HUES48 (cell line): ENCODE measurements around the gene CGB5.
"Not testable (repeated sequence)": the region's sequence is repeated elsewhere in the genome, so short reads cannot be mapped to it uniquely, and the experiment has no call there.

Source experiments
- H3K27ac ChIP-seq: one replicate; pipeline ENCODE4 v1.7.0; 2013; ENCODE audit warnings: low read depth, low read length, inconsistent platforms
- H3K27me3 ChIP-seq: 2 replicates; pipeline ENCODE4 v1.6.1; 2013; ENCODE audit warnings: mild to moderate bottlenecking, low read length; ENCODE audit not compliant: control insufficient read depth, insufficient read depth
- H3K36me3 ChIP-seq: 2 replicates; pipeline ENCODE4 v1.6.1; 2013; ENCODE audit warnings: low read length; ENCODE audit not compliant: control insufficient read depth, insufficient read depth
- H3K4me1 ChIP-seq: 2 replicates; pipeline ENCODE4 v1.6.1; 2013; ENCODE audit warnings: mild to moderate bottlenecking, low read length; ENCODE audit not compliant: control insufficient read depth, insufficient read depth
- H3K4me3 ChIP-seq: 2 replicates; pipeline ENCODE4 v1.5.1; 2013; ENCODE audit warnings: mild to moderate bottlenecking, low read depth, low read length
- H3K9ac ChIP-seq: 2 replicates; pipeline ENCODE4 v1.6.1; 2013; ENCODE audit warnings: mild to moderate bottlenecking, low read depth, low read length, moderate library complexity
- H3K9me3 ChIP-seq: 2 replicates; pipeline ENCODE4 v1.6.1; 2013; ENCODE audit warnings: low read length; ENCODE audit not compliant: control insufficient read depth, insufficient read depth

Gene CGB5

DNA sequence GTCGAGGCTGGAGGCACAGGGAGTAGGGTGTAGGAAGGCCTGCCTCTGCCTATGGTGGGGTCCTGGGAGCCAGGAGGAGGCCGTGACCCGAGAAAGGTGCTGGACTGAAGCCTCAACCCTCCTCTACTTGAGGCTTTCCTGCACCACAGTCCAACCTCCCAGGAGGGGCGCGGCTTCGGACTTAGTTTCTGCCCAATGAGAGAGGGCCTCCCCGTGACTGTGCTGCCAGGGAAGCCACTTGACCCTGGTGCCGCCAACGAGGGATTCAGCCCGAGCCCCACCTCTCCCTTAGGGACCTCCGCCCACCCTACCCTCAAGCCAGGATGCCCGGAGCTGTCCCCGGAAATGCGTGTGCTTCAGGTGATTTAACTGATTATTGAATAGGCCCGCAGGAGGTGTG, 19.4 kb upstream of the CGB5 start, which contains the start of gene CGB3:
CGB3 (minus strand) TSS at position 101 of the 400 bp plus-strand sequence. CDS start 362 bp downstream, outside the sequence.
- not testable (repeated sequence) for H3K9me3 ChIP-seq, H3K4me1 ChIP-seq, H3K36me3 ChIP-seq, H3K27ac ChIP-seq, H3K4me3 ChIP-seq, H3K9ac ChIP-seq
- H3K27me3 ChIP-seq = peaks cover 12% of the 10 kb centered on the region

- H3K9ac ChIP-seq, H3K27ac ChIP-seq: not testable (repeated sequence)
- peaks cover 12% of the 10 kb centered on the region for H3K27me3 ChIP-seq
Measured at GRCh38 chr19:49025088-49025487, 18.6 kb upstream of the CGB5 start.

DNA sequence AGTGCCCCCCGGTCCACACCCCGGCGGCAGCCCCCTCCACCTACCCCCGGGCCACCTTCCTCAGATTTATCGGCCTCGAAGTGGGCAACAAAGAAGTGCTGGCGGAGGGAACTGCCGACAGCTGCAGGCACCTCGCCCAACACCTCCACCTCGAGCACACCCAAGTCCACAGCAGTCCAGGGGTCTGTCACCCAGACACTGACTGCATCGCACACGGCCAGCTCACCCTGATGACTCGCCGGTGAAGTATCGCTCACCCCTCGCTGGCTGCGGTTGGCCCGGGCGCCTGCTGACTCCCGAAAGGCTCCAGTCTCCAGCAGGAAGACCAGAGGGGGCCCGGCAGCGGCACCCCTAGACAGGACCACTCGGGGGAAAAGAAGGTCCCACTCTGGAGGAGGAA, 18.0 kb upstream of the CGB5 start:
- not testable (repeated sequence) for H3K9ac ChIP-seq, H3K27me3 ChIP-seq, H3K4me3 ChIP-seq, H3K27ac ChIP-seq, H3K4me1 ChIP-seq, H3K36me3 ChIP-seq, H3K9me3 ChIP-seq

More at GRCh38 chr19:49025088-49025487, 18.6 kb upstream of the CGB5 start:
- H3K4me1 ChIP-seq, H3K9me3 ChIP-seq, H3K4me3 ChIP-seq, H3K36me3 ChIP-seq: not testable (repeated sequence)

- H3K27ac ChIP-seq, H3K4me1 ChIP-seq, H3K36me3 ChIP-seq, H3K9ac ChIP-seq, H3K4me3 ChIP-seq, H3K27me3 ChIP-seq, H3K9me3 ChIP-seq: not testable (repeated sequence)
Measured at GRCh38 chr19:49028686-49029085, 15.0 kb upstream of the CGB5 start.

- H3K27me3 ChIP-seq, H3K4me1 ChIP-seq, H3K27ac ChIP-seq, H3K36me3 ChIP-seq, H3K4me3 ChIP-seq, H3K9me3 ChIP-seq, H3K9ac ChIP-seq: not testable (repeated sequence)
Measured at GRCh38 chr19:49029749-49030148, 13.9 kb upstream of the CGB5 start.

- H3K4me3 ChIP-seq, H3K36me3 ChIP-seq: not testable (repeated sequence)
Measured at GRCh38 chr19:49030323-49030722, 13.3 kb upstream of the CGB5 start.

GRCh38 chr19:49031642-49032301, 11.9 kb upstream of the CGB5 start, which contains the start of gene CGB2:
TSS of gene CGB2 (plus strand) at chr19:49031890. CDS start at chr19:49032096, 206 bp downstream.
- H3K9me3 ChIP-seq, H3K4me3 ChIP-seq, H3K27me3 ChIP-seq, H3K36me3 ChIP-seq, H3K9ac ChIP-seq, H3K27ac ChIP-seq, H3K4me1 ChIP-seq: not testable (repeated sequence)

More at GRCh38 chr19:49030323-49030722, 13.3 kb upstream of the CGB5 start:
- not testable (repeated sequence) for H3K27ac ChIP-seq, H3K9me3 ChIP-seq, H3K27me3 ChIP-seq, H3K4me1 ChIP-seq, H3K9ac ChIP-seq

GRCh38 chr19:49036815-49037214, 6.8 kb upstream of the CGB5 start, which contains the start of gene CGB1:
TSS of gene CGB1 (minus strand) at chr19:49036895. CDS start at chr19:49036711, 184 bp downstream.
- H3K36me3 ChIP-seq, H3K4me1 ChIP-seq, H3K27ac ChIP-seq, H3K9me3 ChIP-seq, H3K9ac ChIP-seq, H3K4me3 ChIP-seq, H3K27me3 ChIP-seq: not testable (repeated sequence)

DNA sequence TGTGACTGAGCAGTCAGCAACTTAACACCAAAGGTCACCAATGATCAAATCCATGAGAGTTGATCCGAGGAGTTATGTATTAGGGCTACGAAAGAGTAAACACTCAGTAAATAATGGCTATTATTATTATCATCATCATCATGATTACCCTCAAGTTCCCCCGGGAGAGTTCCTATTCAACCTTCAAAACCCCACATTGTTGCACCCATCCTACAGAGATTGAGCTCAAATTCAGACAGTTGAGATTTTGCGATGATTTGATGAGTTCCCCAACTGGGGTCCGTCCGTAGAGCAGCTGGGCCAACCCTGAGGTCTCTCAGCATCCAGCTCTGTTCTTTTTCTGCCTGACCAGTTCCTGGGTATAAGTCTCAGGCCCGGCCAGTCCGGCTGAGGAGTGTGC, 5.5 kb upstream of the CGB5 start:
- not testable (repeated sequence) for H3K9me3 ChIP-seq, H3K27me3 ChIP-seq, H3K27ac ChIP-seq, H3K4me1 ChIP-seq, H3K9ac ChIP-seq, H3K4me3 ChIP-seq, H3K36me3 ChIP-seq

GRCh38 chr19:49038557-49039276, 4.9 kb upstream of the CGB5 start:
- not testable (repeated sequence) for H3K36me3 ChIP-seq, H3K4me3 ChIP-seq, H3K27me3 ChIP-seq, H3K4me1 ChIP-seq, H3K9me3 ChIP-seq, H3K27ac ChIP-seq, H3K9ac ChIP-seq

GRCh38 chr19:49039736-49040135, 3.9 kb upstream of the CGB5 start:
- H3K4me1 ChIP-seq, H3K27me3 ChIP-seq, H3K36me3 ChIP-seq, H3K4me3 ChIP-seq, H3K9me3 ChIP-seq, H3K27ac ChIP-seq, H3K9ac ChIP-seq: not testable (repeated sequence)
